Uterus (tissue), 2 donors: Measurements from ENCODE around the gene SMC6.

Source experiments
- POLR2A ChIP-seq, 2 donors: fragments of 450-650 bp; IDR thresholded peaks; one replicate each; pipeline ENCODE4 v1.6.1; 2016; ENCODE audit warnings: antibody characterized with exemption in 2 of 2, mild to moderate bottlenecking in 1 of 2, moderate library complexity in 1 of 2
- TF ChIP-seq, protein P1 (sequence below), 4 experiments: fragments of 200-600 bp in 2 of 4; fragments of 450-650 bp in 2 of 4; sonication (generic) in 2 of 4; IDR thresholded peaks; one replicate each; pipeline ENCODE4 v1.5.1; 2016 to 2019; ENCODE audit warnings: antibody characterized with exemption in 4 of 4, mild to moderate bottlenecking in 2 of 4, moderate library complexity in 1 of 4

DNA sequence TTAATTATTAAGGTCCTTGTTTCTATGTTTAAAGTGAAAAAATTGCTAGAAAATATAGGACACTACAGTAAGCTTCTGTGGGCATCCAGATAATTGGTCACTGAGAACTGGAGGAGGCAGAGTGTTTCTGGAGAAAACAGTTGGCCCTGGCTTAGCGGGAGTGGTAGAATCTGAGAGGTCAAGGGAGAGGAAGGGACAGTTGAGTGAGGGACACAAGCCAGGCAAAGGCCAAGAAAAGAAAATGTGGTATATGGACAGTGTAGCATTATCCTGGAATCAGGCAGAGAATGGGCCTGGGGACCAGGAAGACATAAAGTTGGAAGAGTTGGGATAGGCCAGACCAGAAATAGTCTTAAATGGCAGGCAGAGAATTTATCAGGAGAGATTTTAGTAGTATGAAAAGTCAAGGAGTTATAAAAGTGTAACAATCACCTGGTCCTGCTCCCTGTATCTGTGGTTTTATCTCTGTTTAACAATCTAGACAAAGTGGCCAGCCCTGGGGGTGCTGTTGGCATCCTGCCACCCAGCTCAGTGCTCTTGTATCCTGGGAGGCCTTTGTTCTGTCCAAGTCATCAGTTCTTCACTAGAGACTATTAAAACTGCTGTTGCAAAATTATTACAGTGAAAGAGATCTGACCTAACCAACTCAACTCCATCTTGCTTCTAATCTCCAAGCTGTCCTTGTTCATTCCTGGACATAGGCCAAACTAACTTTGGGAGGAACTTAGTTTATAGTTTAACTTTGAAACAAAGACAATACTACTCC, 47.3 kb upstream of the SMC6 start:
- TF ChIP-seq, protein P1, sequence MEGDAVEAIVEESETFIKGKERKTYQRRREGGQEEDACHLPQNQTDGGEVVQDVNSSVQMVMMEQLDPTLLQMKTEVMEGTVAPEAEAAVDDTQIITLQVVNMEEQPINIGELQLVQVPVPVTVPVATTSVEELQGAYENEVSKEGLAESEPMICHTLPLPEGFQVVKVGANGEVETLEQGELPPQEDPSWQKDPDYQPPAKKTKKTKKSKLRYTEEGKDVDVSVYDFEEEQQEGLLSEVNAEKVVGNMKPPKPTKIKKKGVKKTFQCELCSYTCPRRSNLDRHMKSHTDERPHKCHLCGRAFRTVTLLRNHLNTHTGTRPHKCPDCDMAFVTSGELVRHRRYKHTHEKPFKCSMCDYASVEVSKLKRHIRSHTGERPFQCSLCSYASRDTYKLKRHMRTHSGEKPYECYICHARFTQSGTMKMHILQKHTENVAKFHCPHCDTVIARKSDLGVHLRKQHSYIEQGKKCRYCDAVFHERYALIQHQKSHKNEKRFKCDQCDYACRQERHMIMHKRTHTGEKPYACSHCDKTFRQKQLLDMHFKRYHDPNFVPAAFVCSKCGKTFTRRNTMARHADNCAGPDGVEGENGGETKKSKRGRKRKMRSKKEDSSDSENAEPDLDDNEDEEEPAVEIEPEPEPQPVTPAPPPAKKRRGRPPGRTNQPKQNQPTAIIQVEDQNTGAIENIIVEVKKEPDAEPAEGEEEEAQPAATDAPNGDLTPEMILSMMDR (IDR thresholded peaks at IDR 0.05), result no peak
- TF ChIP-seq POLR2A (IDR thresholded peaks at IDR 0.05), result no peak
